T-helper 2 cell treated with Interferon-gamma antibody and Interleukin-4, amounts not matched to agents 100 ng/mL and 5 ng/mL, for 36 hours (primary cell): ENCODE data around the gene ESX1. TPM values are rescaled to one million over a fixed set of nuclear protein-coding genes. Genes with fewer than 3 reads are reported as not detected.
"Not testable (repeated sequence)": the region's sequence is repeated elsewhere in the genome, so short reads cannot be mapped to it uniquely, and the experiment has no call there.

Experiments used
- intact Hi-C: fragments of 100-400 bp; cut with micrococcal nuclease; formaldehyde crosslinking; loops from one replicate; pipeline ENCODE4 v1.15.1; 2023
- total RNA-seq: library from RNA; stranded (reverse); gene quantifications from 2 replicates; pipeline ENCODE4 v1.2.3, GENCODE V29; 2022

ESX1 gene
- total RNA-seq = 0.14 and 0.25 TPM in 2 replicates

- intact Hi-C loops = no loop called here
Observed at GRCh38 chrX:104254442-104255115, at the start of gene ESX1. Gene ESX1, minus strand, starts transcription at chrX:104254933. Its CDS starts 84 bp downstream, at chrX:104254849.

GRCh38 chrX:104295636-104296035 lies 40.9 kb upstream of the ESX1 start:
- intact Hi-C loops = no loop called here

- intact Hi-C loops = no loop called here
Observed at GRCh38 chrX:104288961-104289360, 34.2 kb upstream of the ESX1 start.

GRCh38 chrX:104288269-104288668 lies 33.5 kb upstream of the ESX1 start:
- intact Hi-C loops = no loop called here

GRCh38 chrX:104285201-104285600 lies 30.5 kb upstream of the ESX1 start:
- intact Hi-C loops = no loop called here

- intact Hi-C loops = no loop called here
Observed at GRCh38 chrX:104284507-104284906, 29.8 kb upstream of the ESX1 start.

GRCh38 chrX:104282166-104282725 lies 27.5 kb upstream of the ESX1 start:
- intact Hi-C loops = no loop called here

- intact Hi-C loops = no loop called here
Observed at GRCh38 chrX:104281564-104281963, 26.8 kb upstream of the ESX1 start.

GRCh38 chrX:104280609-104281008 lies 25.9 kb upstream of the ESX1 start:
- intact Hi-C loops = no loop called here

- intact Hi-C loops = loop anchor here (5.0 kb wide), 1 partner anchor 74 kb away; no protein-coding TSS in a partner anchor
Observed at GRCh38 chrX:104270916-104271512, 16.3 kb upstream of the ESX1 start.

GRCh38 chrX:104270212-104270611 lies 15.5 kb upstream of the ESX1 start:
- intact Hi-C loops = loop anchor here (5.0 kb wide), 1 partner anchor 73 kb away; no protein-coding TSS in a partner anchor

- intact Hi-C loops = no loop called here
Observed at GRCh38 chrX:104255465-104255864, 732 bp upstream of the ESX1 start.

GRCh38 chrX:104253567-104254441 lies 929 bp downstream of the ESX1 start:
- intact Hi-C loops = no loop called here

- intact Hi-C loops = no loop called here
Observed at GRCh38 chrX:104250470-104250869, 4.3 kb downstream of the ESX1 start.

GRCh38 chrX:104230060-104230459 lies 24.7 kb downstream of the ESX1 start:
- intact Hi-C loops = not testable (repeated sequence)

- intact Hi-C loops = no loop called here
Observed at GRCh38 chrX:104211187-104211586, 43.5 kb downstream of the ESX1 start.

GRCh38 chrX:104205548-104205947 lies 49.2 kb downstream of the ESX1 start:
- intact Hi-C loops = no loop called here

Other genes starting within 250 kb of the ESX1 start
- not detected in 2 replicates for gene H2BW1, start 241.2 kb downstream of the ESX1 start, total RNA-seq
- not detected in 2 replicates for gene H2BW2, start 215.0 kb downstream of the ESX1 start, total RNA-seq
- 3.9 and 4.9 TPM in 2 replicates for gene TMSB15C, start 178.7 kb downstream of the ESX1 start, total RNA-seq
- gene ZCCHC18, start 142.4 kb downstream of the ESX1 start, total RNA-seq = 0.20 and 0.48 TPM in 2 replicates
- gene SLC25A53, start 97.9 kb downstream of the ESX1 start, total RNA-seq = 4.4 and 6.5 TPM in 2 replicates
- gene FAM199X, start 88.5 kb downstream of the ESX1 start, total RNA-seq = 12.7 TPM in 2 replicates